Mucosa of descending colon (tissue), 3 donors: ENCODE measurements around the gene CEP112. TPM values are rescaled to one million over a fixed set of nuclear protein-coding genes. Genes with fewer than 3 reads are reported as not detected.

Experiments used
- ATAC-seq: fragments of 200-7000 bp; cut with Tn5 transposase; one replicate; pipeline ENCODE4 v1.9.1; 2020; ENCODE audit warnings: mild to moderate bottlenecking, moderate library complexity
- DNase-seq, 3 donors: peaks; one replicate each; pipeline ENCODE4 v3.0.0-alpha.2; 2020
- H3K36me3 ChIP-seq: fragments of 200-600 bp; one replicate; pipeline ENCODE4 v1.8.0; 2021; ENCODE audit warnings: low read depth, mild to moderate bottlenecking
- H3K4me1 ChIP-seq: fragments of 200-600 bp; one replicate; pipeline ENCODE4 v1.8.0; 2021; ENCODE audit warnings: low read depth, mild to moderate bottlenecking
- H3K4me3 ChIP-seq: fragments of 200-600 bp; one replicate; pipeline ENCODE4 v1.8.0; 2021; ENCODE audit warnings: mild to moderate bottlenecking
- H3K9me3 ChIP-seq: fragments of 200-600 bp; one replicate; pipeline ENCODE4 v1.8.0; 2021; ENCODE audit warnings: mild to moderate bottlenecking
- CTCF ChIP-seq: fragments of 200-600 bp; IDR thresholded peaks from one replicate; pipeline ENCODE4 v1.8.0; 2022; ENCODE audit warnings: antibody characterized with exemption, mild to moderate bottlenecking
- intact Hi-C, 2 donors: fragments of 100-400 bp; cut with DNase I in 1 of 2; cut with micrococcal nuclease in 1 of 2; formaldehyde crosslinking; loops; one replicate each; pipeline versions ENCODE4 v1.11.0 to v1.11.1; 2022; cut with DNase I, micrococcal nuclease
- total RNA-seq, 3 donors: library from RNA; stranded (reverse); fragmentation: NEBNext Ultra II Directional in 2 of 3; extraction: Animal tissue kit (Norgen Biotek cat#: 25700) in 2 of 3; gene quantifications; one replicate each; pipeline versions ENCODE4 v1.2.1 to v1.2.4, GENCODE V29; 2021 to 2023
- donor health status: DM: no; HTN: no; CAD: no; lungs with moderate emphysema.
- donor health status: DM: no; HTN: no; CAD: no.
- donor health status: DM: no; HTN: yes; CAD: no.

CEP112 gene
- total RNA-seq, 3 donors from 2014 or later = 6.3 to 18.5 (median 7.0) TPM

DNA sequence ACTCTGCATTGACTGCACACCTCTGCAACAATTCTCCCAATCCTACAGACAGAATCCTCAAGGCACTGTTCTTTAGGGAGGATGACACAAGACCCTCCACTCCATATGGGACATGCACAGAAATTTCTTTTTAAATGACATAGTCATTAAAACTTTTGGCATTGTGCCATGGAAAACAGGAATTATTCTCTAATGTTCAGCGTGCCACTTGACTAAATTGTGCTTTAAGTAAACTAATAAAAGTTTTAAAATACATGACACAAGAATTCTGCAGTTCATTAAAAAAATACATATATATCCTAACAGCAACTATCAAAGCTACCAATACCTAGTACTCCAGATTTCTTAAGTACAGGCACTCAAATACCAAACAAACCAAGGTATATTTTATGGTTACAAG, 16.0 kb downstream of the CEP112 start:
- Histone ChIP-seq H3K36me3 (no peaks in the 10 kb centered on the region), H3K9me3 (no peaks in the 10 kb centered on the region), H3K4me3 (no peak overlapping the region), H3K4me1 (no peaks in the 10 kb centered on the region)
- intact Hi-C loops = no loop called here
- no peak for TF ChIP-seq CTCF
- ATAC-seq (no peak), DNase-seq (no peak)

GRCh38 chr17:66172691-66173223, 19.2 kb downstream of the CEP112 start:
- ATAC-seq = no peak
- Histone ChIP-seq H3K4me3 (no peak overlapping the region), H3K4me1 (no peaks in the 10 kb centered on the region), H3K9me3 (no peaks in the 10 kb centered on the region), H3K36me3 (no peaks in the 10 kb centered on the region)
- intact Hi-C loops = no loop called here
- DNase-seq = no peak
- no peak for TF ChIP-seq CTCF

- Histone ChIP-seq H3K36me3 (no peaks in the 10 kb centered on the region), H3K4me3 (no peak overlapping the region), H3K9me3 (no peaks in the 10 kb centered on the region), H3K4me1 (no peaks in the 10 kb centered on the region)
- intact Hi-C loops = no loop called here
- ATAC-seq (no peak), DNase-seq (no peak)
- TF ChIP-seq CTCF = no peak
Measured at GRCh38 chr17:66172144-66172543, 19.8 kb downstream of the CEP112 start.

DNA sequence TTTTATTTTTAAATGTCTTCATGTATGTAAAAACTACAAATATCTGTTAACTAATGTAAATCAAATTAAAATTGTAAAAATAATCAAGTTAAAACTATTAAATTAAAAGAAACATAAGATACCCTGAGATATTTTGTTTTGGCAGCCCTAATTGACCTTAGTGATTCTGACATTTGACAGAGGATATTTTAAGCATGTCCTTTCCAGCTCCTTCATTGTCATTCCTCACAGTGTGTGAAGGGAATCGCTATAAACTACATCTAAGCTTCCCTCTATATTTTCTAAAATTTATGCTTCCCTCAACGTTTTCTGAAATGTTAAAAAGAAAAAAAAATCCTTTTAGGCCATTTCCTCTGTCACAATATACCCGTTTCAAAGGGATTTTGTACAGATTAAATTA, 20.2 kb downstream of the CEP112 start:
- DNase-seq (no peak), ATAC-seq (no peak)
- no peak for TF ChIP-seq CTCF
- H3K9me3 ChIP-seq = no peaks in the 10 kb centered on the region
- intact Hi-C loops = no loop called here
- no peak overlapping the region for H3K4me3 ChIP-seq
- H3K4me1 ChIP-seq = no peaks in the 10 kb centered on the region
- H3K36me3 ChIP-seq = no peaks in the 10 kb centered on the region

DNA sequence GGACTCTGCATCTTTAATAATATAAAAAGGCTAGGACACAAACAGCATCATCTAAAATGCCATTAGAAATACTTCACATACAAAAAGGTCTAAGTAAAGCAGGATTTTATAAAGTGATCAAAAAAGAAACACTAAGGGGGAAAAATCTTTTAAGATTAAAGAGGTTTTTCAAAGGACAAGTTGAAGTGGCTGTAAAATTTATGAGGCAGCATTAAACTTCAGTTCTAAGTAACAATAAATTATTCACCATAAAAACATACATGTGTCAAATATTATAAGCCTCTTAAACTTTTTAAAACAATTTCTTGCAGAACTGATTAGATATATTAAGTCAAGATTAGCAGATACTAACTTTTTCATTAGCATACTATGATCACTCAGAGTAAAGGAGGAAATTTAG, 20.8 kb downstream of the CEP112 start:
- no peak for DNase-seq
- TF ChIP-seq CTCF = no peak
- intact Hi-C loops = no loop called here

GRCh38 chr17:66169839-66170238, 22.1 kb downstream of the CEP112 start:
- ATAC-seq = no peak
- no peak for TF ChIP-seq CTCF
- Histone ChIP-seq H3K4me1 (no peaks in the 10 kb centered on the region), H3K9me3 (no peaks in the 10 kb centered on the region), H3K36me3 (no peaks in the 10 kb centered on the region), H3K4me3 (no peak overlapping the region)
- intact Hi-C loops = loop anchor here in 1 of 2 donors (10.0 kb wide), 1 partner anchor 935 kb away; no protein-coding TSS in a partner anchor
- DNase-seq = no peak

More for the DNA sequence above, 20.8 kb downstream of the CEP112 start:
- ATAC-seq = no peak
- H3K36me3 ChIP-seq = no peaks in the 10 kb centered on the region
- no peaks in the 10 kb centered on the region for H3K9me3 ChIP-seq
- H3K4me1 ChIP-seq = no peaks in the 10 kb centered on the region
- no peak overlapping the region for H3K4me3 ChIP-seq
